ENCODE measurements around the gene SMARCB1. TPM values are rescaled to one million over a fixed set of nuclear protein-coding genes. Genes with fewer than 3 reads are reported as not detected.
A peak's percentile ranks its signal among the peaks of the same experiment; 100 is the strongest.

Gene SMARCB1
- total and polyA plus RNA-seq, 4 donors: 39.2 to 69.6 (median 47.8) TPM

GRCh38 chr22:23773483-23774113, 13.2 kb upstream of the SMARCB1 start:
- WGBS, 2 donors: 73 to 77% methylated on average over 7 of the region's 7 CpGs
- H3K9ac ChIP-seq (ENCODE audit: insufficient read depth in 1 of 2, low read length in 2 of 2): no peak overlapping the region
- no peak for TF ChIP-seq CTCF (IDR thresholded peaks at IDR 0.05; ENCODE audit: control extremely low read depth, extremely low read depth)

GRCh38 chr22:23774114-23774921, 12.4 kb upstream of the SMARCB1 start:
- no peak for ATAC-seq (ENCODE audit: insufficient read depth, low FRiP score)
- no peaks in the 10 kb centered on the region for H3K27me3 ChIP-seq (ENCODE audit: control insufficient read depth in 3 of 3, insufficient read depth in 3 of 3, low read length in 2 of 3)
- peaks cover 0 to 27% (median 14%) of the 10 kb centered on the region in 5 donors for H3K4me1 ChIP-seq (ENCODE audit: control insufficient read depth in 5 of 5, insufficient read depth in 5 of 5, low read length in 5 of 5)
- no peaks in the 10 kb centered on the region for H3K9me3 ChIP-seq (ENCODE audit: control insufficient read depth in 4 of 4, insufficient read depth in 3 of 4, low read length in 3 of 4)
- DNase-seq: no peak
- no peak overlapping the region for H3K4me3 ChIP-seq
- TF ChIP-seq CTCF (IDR thresholded peaks at IDR 0.05; ENCODE audit: control extremely low read depth, extremely low read depth): no peak
- WGBS, 2 donors: 72 to 79% methylated on average over 12 of the region's 12 CpGs
- no peaks in the 10 kb centered on the region for H3K36me3 ChIP-seq (ENCODE audit: control insufficient read depth in 4 of 4, insufficient read depth in 4 of 4, low read length in 4 of 4)
- peak overlapping the region in 1 of 2 donors; percentile 13 for H3K9ac ChIP-seq (ENCODE audit: insufficient read depth in 1 of 2, low read length in 2 of 2)
- H3K27ac ChIP-seq (ENCODE audit: low read depth in 1 of 2, low read length in 1 of 2): no peak overlapping the region

More at GRCh38 chr22:23773483-23774113, 13.2 kb upstream of the SMARCB1 start:
- H3K36me3 ChIP-seq (ENCODE audit: control insufficient read depth in 4 of 4, insufficient read depth in 4 of 4, low read length in 4 of 4): no peaks in the 10 kb centered on the region
- no peaks in the 10 kb centered on the region for H3K27me3 ChIP-seq (ENCODE audit: control insufficient read depth in 3 of 3, insufficient read depth in 3 of 3, low read length in 2 of 3)
- H3K4me1 ChIP-seq (ENCODE audit: control insufficient read depth in 5 of 5, insufficient read depth in 5 of 5, low read length in 5 of 5): peaks cover 0 to 28% (median 14%) of the 10 kb centered on the region in 5 donors
- H3K9me3 ChIP-seq (ENCODE audit: control insufficient read depth in 4 of 4, insufficient read depth in 3 of 4, low read length in 3 of 4): no peaks in the 10 kb centered on the region
- ATAC-seq (ENCODE audit: insufficient read depth, low FRiP score) (no peak), DNase-seq (no peak)
- H3K4me3 ChIP-seq: no peak overlapping the region
- peak overlapping the region in 1 of 2 donors; percentile 77 for H3K27ac ChIP-seq (ENCODE audit: low read depth in 1 of 2, low read length in 1 of 2)

- Histone ChIP-seq H3K27ac (ENCODE audit: low read depth in 1 of 2, low read length in 1 of 2) (no peak overlapping the region), H3K4me1 (ENCODE audit: control insufficient read depth in 5 of 5, insufficient read depth in 5 of 5, low read length in 5 of 5) (peaks cover 0 to 27% (median 14%) of the 10 kb centered on the region in 5 donors), H3K36me3 (ENCODE audit: control insufficient read depth in 4 of 4, insufficient read depth in 4 of 4, low read length in 4 of 4) (no peaks in the 10 kb centered on the region), H3K4me3 (no peak overlapping the region), H3K27me3 (ENCODE audit: control insufficient read depth in 3 of 3, insufficient read depth in 3 of 3, low read length in 2 of 3) (no peaks in the 10 kb centered on the region), H3K9me3 (ENCODE audit: control insufficient read depth in 4 of 4, insufficient read depth in 3 of 4, low read length in 3 of 4) (no peaks in the 10 kb centered on the region), H3K9ac (ENCODE audit: insufficient read depth in 1 of 2, low read length in 2 of 2) (no peak overlapping the region)
- no peak for ATAC-seq (ENCODE audit: insufficient read depth, low FRiP score)
- DNase-seq: peak; percentile 34 to 55 (median 41)
- 71 to 89% methylated on average over 2 of the region's 2 CpGs for WGBS, 2 donors
- TF ChIP-seq CTCF (IDR thresholded peaks at IDR 0.05; ENCODE audit: control extremely low read depth, extremely low read depth): no peak
Measured at GRCh38 chr22:23774922-23775436, 11.8 kb upstream of the SMARCB1 start.

Data from lung (tissue), 12 donors.